HL-60/S4 (cell line): Measurements from ENCODE around the gene FLT1.

Experiments
- in situ Hi-C: fragments of 300-500 bp; cut with MboI; formaldehyde crosslinking; loops from 2 replicates; pipeline ENCODE4 v1.14.3; 2022; ENCODE audit warnings: low sequenced_read_pairs

Gene FLT1, protein sequence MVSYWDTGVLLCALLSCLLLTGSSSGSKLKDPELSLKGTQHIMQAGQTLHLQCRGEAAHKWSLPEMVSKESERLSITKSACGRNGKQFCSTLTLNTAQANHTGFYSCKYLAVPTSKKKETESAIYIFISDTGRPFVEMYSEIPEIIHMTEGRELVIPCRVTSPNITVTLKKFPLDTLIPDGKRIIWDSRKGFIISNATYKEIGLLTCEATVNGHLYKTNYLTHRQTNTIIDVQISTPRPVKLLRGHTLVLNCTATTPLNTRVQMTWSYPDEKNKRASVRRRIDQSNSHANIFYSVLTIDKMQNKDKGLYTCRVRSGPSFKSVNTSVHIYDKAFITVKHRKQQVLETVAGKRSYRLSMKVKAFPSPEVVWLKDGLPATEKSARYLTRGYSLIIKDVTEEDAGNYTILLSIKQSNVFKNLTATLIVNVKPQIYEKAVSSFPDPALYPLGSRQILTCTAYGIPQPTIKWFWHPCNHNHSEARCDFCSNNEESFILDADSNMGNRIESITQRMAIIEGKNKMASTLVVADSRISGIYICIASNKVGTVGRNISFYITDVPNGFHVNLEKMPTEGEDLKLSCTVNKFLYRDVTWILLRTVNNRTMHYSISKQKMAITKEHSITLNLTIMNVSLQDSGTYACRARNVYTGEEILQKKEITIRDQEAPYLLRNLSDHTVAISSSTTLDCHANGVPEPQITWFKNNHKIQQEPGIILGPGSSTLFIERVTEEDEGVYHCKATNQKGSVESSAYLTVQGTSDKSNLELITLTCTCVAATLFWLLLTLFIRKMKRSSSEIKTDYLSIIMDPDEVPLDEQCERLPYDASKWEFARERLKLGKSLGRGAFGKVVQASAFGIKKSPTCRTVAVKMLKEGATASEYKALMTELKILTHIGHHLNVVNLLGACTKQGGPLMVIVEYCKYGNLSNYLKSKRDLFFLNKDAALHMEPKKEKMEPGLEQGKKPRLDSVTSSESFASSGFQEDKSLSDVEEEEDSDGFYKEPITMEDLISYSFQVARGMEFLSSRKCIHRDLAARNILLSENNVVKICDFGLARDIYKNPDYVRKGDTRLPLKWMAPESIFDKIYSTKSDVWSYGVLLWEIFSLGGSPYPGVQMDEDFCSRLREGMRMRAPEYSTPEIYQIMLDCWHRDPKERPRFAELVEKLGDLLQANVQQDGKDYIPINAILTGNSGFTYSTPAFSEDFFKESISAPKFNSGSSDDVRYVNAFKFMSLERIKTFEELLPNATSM (N-terminal part only)

DNA sequence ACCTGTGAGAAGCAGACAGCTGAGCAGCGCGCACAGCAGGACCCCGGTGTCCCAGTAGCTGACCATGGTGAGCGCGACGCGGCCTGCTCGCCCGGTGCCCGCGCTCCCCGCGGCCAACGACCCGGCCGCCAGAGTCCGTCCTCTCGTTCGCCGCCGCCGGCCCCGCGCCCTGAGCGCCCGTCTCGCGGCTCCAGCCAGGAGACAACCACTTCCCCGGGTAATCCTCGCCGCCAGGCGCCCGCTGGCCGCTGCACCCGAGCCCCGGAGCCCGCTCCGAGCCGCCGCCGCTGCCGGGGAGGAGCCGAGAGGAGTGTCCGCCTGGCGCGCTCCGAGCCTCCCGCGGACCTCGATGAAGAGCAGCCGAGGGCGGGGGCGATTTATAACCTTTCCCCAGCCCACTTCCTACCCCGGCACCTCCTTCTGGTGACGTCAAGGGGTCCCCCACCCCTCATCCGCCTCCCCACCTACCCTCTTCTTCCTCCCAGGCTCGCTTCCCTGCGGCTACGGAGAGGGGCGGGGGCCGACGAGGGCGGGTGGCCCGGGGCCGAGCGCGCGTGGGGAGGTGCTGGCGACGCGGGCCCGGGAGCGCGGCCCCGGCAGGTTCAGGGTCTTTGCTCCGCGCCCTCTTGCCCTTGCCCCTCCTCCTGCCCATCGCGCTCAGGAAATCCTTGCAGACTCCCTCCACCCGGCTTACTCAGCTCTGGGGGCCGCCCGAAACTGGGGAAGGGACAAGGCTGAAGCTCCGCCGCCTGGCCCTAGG is at the start of gene FLT1:
Gene FLT1 (minus strand): TSS at position 351 of the 760 bp plus-strand sequence. CDS start 285 bp downstream, at position 66.
- in situ Hi-C loops = no loop called here

DNA sequence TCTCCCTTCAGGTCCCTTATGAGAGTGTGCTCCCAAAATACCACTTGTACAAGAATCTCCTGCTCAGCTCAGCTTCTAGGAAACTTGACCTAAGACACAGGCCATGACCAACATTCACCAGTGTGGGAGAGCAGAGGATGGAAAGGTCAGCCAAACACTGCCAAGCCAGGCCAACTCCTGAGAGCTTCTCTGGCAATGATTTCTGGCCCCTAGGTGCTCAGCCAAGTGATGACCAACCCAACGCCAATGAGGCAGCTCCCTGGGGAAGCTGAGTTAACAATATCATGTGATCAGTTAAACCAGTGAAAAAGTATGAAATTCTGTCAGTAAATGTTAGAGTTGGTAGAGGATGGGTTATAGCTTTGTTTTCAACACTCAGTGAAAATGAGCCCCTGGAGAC is 49.1 kb upstream of the FLT1 start:
- in situ Hi-C loops = no loop called here

DNA sequence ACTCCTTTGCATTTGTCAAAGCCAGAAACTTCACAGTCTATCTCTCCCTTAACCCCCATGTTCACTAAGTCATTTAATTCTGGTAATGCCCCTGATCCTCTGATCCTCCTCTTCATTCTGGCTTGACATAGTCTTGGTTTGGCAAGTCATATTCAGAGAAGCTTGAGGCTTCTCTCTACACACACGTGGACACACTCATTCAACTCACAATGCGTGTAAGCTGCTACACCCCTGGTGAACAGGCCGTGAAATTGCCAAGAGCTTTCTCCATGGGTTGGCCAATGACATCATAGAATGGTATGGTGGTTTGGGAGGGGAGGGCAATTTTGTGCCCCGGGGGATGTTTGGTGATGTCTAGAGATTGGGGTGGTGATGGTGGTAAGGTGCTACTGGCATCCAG is 47.9 kb upstream of the FLT1 start:
- in situ Hi-C loops = no loop called here

DNA sequence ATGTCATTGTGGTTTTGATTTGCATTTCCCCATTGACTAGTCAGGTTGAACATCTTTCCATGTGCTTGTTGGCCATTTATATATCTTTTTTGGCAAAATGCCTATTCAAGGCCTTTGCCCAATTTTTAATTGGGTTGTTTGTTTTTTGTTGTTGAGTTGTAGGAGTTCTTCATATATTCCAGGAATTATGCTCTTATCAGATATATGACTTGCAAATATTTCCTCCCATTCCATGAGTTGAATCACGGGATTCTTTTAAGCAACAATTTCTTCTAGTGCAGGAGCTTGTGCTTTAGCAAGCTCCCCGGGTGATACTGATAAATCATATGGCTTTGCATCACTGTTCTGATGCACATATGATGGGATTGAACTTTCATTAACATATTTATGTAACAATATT is 47.0 kb upstream of the FLT1 start:
- in situ Hi-C loops = no loop called here

DNA sequence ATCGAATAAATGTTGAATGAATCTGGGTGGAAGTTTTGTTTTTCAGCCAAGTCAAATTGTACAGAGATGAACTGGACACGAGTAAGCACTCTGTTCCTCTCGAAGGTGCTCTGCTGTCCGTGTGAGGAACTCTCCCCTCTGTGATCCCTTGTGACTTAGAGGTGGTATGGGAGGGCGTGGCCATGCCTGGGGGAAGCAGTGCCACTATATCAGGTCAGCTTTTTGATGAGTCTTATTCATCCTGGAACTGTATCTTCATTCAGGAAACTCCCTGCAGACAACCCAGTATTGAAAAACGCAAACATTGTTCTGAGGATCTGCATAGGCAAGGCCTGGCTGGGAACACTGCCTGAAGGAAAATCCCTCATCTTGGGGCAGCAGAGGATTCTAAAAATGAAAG is 45.7 kb upstream of the FLT1 start:
- in situ Hi-C loops = no loop called here

DNA sequence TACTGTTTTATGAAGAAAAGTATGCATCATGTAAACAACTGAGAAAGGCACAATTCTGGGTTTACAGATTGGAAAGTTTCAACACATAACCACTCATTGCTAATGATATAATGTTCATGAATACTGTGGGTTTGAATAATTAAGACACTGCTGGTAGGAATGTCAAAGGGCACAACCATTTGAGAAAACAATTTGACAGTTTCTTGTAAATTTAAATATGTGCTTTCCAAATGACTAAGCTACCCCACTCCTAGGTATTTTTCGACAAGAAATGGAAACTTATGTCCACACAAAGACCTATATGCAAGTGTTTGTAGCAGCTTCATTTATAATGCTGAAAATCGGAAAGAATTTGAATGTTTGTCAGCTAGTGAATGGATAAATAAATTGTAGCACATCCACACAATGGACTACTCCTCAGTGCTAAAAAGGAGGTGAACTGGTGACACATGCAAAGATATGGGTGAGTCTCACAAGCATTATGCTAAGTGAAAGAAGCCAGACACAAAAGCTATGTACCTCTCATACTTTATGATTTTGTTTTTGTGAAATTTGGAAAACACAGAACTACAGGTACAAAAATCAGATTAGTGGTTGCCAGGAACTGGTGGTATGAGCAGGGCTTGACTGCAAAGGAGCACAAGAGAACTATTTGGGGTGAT is 44.8 kb upstream of the FLT1 start:
- in situ Hi-C loops = no loop called here

DNA sequence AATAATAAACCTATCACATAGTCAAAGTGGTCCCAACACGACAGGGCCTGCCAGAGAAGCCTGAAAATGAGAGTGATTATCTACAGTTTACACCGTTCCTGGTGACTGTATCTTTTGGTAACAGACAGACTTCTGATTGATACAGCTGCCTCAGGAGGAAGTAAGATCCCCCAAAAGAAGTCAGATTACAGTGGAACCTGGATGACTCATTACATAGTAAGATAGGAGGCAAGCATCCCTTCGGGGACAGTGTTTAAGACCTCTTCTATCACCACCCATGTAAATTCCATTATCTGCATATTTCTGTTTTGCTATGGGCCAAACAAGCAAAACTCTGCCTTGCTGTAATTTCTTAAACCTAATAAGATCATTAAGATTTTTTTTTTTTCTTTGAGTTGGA is 44.0 kb upstream of the FLT1 start:
- in situ Hi-C loops = no loop called here

DNA sequence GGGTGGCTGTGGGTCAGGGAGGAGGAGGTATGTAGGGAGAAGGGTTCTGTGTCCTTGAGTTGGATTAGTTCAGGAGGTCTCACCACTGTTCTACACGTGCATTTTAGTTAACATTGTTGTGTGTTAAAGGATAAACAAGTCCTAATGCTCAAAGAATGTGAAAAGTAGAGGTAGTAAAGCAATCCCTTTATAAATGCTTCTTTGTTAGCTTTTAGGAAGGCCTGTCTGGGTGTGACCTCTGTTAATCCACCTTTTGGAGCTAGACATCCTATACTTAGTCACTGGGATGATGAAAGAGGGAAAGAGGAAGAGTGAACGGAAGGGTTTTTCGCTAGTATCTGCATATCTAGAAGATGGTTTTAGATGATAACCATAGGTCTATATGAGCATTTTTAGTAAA is 42.2 kb upstream of the FLT1 start:
- in situ Hi-C loops = no loop called here

DNA sequence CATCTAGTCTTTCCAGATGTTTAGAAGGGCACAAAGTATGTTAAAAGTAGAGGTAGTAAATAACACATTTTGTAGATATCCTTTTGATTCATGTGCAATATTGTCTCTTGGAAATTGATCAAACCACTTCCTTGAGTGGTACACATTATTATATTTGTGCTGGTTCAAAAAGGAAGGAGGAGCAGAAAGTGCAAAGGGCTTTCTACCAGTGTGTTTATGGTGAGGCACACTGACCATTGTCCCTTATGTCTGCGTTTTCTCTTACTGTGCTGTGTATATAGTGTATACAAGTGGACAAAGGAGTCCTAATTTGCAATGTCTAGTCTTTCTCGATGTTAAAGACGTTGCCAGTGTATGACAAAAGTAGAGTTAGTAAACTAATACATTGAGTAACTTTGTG is 41.4 kb upstream of the FLT1 start:
- in situ Hi-C loops = no loop called here

DNA sequence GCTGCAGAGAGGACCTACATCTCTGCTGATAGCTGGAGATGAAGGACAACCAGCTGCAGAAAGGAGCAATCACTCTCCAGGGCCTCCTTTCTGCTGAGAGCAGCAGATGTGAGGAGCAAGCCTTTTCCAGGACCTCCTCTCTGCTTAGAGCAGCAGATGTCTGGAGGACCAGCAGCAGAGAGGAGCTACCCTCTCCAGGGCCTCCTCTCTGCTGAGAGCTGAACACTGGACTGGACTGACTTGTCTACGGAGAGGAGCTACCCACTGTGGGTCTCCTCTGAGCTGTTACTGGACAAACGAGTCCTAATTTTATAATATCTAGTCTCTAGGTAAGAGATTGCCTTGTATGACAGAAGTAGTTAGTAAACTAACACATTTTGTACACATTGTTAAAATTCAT is 40.8 kb upstream of the FLT1 start:
- in situ Hi-C loops = no loop called here

DNA sequence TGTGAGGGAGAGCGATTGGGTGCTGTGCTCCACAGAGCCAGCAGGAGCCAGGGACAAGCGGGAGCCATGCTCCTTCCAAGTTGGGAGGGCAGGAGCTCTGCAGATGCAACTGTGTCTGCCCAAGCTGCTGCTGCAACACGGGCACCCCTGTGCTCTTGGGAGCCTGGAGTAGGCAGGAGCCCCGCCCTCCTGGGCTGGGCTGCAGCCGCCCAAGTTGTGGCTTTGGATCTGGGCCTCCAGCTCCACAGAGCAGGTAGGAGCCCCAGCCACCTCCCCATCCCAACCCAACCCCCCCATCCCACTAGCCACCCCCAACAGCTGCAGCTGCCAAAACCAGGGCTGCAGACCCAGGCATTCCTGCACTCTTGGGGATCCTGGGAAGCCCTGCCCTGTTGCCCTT is 39.9 kb upstream of the FLT1 start:
- in situ Hi-C loops = no loop called here

DNA sequence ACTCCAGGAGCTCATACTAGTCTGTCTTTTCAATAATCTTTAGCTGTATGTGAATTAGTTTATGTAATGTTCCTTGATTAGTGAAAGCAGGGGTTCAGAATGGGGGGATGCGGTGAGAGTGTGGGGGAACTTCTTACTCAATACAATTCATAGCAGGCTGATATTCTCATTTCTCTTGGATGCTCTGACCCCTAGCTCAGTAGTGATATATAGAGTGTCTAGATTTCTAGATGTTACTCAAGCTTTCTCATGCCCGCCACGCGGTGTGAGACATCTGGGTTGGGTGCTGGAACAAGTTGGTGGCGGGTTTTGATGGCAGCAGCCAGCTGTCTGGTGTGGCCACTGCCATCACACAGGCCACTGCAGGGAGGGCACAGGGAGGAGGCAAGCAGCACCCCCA is 39.3 kb upstream of the FLT1 start:
- in situ Hi-C loops = no loop called here

DNA sequence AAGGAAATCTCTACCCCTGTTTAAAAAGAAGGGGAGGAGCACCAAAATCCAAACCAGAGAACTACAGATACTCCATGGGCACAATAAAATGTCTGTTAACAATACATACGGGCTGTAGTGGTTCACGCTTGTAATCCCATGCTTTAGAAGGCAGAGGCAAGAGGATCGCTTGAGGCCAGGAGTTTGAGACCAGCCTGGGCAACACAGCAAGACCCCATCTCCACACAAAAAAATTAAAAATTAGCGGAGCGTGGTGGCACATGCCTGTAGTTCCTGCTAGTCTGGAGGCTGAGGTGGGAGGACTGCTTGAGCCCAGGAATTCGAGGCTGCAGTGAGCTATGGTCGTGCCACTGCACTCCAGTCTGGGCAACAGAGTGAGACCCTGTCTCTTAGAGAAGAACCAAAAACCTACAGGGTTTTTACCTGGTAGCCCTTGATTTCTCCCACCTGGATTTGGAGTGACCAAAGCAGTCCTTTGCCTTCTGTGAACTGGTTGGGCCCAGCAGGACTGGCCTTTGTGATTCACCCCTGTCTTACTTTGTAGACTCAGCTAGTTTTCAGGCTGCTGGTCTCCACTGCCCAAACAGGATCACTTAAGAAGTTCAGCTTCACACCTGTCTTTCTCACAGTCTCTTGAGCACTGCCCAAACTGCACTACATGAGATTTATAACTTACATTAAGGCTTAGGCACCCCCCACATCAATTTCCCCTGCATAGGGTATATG is 38.7 kb upstream of the FLT1 start:
- in situ Hi-C loops = no loop called here

DNA sequence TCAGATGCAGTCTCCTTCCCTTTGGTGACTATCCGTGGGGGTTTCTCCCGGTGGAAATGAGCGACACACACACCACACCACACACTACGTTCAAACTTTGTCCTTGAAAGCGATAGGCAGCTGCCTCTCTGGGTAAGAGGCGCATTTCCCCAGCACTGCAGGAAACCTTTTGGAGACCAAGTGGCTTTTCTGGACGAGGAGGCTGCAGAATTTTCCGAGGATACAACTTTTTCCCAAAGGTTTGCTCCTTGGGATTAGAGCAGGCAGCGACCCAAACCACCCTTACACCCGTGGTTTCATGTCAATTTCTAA is 38.2 kb upstream of the FLT1 start:
- in situ Hi-C loops = no loop called here

DNA sequence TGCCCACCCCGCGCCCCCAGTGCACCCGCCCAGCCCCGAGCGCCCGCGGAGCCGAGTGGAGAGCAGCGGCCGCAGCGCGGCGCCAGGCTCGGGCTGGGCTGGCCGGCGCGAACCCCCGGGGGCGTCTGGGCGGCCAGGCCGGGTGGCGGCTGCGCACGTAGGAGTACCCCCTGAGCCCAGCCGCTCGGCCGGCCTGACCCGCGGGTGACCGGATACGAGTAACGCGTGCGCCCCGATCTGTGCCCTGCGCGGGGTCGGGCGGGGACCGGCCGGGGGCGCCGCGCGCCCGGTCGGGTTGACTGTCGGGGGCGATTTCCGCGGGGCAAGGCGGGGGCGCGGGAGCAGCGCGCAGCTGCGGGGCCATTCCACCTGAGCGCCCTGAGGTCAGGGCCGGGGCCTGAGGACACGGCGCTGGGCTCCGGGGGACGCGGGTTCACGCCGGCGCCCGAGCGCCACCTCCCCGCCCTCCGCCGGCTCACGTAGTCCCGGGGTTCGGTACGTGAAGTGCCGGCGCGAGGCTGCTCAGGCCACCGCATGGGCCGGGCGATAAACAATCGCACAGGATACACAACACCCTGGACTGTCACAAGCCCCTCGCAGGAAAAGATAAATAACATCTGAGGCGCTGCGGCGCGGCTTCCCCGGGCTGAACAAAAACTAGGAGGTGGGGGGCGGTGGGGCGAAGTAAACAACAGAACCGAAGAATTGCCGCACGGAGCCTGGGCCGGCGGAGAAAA is 37.6 kb upstream of the FLT1 start:
- in situ Hi-C loops = no loop called here

DNA sequence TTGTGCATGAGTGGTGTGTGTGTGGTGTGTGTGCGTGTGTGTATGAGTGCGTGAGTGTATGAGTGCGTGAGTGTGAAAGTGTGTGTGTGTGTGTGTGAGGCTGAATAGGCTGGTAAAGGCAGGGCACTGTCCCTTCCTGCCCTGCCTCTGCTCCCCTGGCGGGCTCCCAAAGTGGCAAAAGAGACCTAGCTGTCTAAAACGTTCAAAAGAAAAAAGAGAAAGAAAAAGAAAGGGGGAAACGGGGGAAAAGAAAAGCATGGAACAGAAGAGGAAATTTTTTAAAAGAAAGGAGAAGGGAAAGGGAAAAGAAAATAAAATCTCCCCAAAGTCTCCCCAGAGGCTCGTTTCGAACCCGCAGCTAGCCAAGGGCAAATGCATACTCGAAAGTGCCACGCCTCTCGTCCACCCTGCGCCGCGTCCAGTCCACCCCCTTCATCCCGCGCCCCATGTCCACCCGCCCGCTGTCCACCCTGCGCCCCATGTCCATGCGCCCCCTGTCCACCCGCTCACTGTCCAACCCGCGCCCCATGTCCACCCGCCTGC is 37.0 kb upstream of the FLT1 start:
- in situ Hi-C loops = no loop called here

DNA sequence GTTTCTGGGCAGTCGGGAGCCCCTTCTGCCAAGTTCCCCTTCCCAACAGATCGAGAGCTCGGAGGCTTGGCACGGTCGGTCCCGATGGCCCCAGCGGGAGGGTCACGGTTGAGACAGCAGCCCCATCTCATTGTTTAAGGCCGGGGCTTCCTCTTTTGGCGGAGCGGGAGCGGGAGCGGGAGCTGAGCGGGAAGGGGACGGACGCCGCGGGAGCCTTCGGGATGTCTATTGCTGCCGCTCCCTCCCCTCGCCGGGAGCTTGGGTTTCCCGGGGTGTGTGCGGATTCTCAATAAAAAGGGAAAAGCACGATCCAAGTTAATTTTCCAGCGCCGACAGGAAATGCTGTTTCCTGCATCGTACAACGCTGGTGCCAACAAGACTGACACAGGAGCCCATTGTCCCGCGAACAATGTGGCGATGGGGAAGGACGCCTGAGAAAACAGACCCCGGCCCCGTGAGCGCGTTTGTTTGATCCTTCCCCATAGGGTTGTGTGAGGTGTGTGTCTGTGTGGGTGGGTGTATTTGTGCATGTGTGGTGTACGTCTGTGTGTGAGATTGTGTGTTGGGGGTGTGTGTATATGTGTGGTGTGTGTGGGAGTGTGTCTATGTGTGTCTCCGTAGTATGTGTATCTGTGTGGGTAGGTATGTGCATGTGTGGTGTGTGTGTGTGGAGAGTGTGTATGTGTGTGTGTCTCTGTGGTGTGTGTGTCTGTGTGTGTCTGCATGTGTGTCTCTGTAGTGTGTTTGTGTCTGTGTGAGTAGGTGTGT is 36.3 kb upstream of the FLT1 start:
- in situ Hi-C loops = no loop called here

DNA sequence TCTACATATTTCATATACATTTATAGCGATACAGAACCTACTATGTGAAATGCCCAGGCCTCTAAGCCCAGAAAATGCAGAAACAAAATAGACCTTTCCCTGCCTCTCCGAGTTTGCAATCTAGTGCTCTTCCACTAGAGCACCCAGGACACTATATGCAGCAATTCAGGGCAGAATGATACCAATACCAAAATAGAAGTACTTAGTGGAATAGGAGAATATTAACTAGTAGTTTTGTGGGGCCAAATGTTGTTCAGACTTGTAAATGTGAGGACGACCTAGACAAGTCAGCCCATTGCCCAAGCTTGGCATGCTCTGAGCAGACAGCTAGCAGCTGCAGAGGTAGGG is 35.8 kb upstream of the FLT1 start:
- in situ Hi-C loops = no loop called here
